HG02943 (cell line): Measurements from ENCODE around the gene ADAMTS17.

Experiments used
- ATAC-seq: cut with Tn5 transposase; IDR thresholded peaks from one replicate; pipeline ENCODE4 v1.9.1; 2021; ENCODE audit warnings: mild to moderate bottlenecking, low read depth, moderate library complexity; ENCODE audit not compliant: unreplicated experiment

ADAMTS17 gene

GRCh38 chr15:99963976-99964375, 377.8 kb downstream of the ADAMTS17 start:
- no peak for ATAC-seq

- no peak for ATAC-seq
Measured at GRCh38 chr15:99963096-99963825, 378.5 kb downstream of the ADAMTS17 start.

- ATAC-seq: no peak
Measured at GRCh38 chr15:99962006-99962561, 379.7 kb downstream of the ADAMTS17 start.

DNA sequence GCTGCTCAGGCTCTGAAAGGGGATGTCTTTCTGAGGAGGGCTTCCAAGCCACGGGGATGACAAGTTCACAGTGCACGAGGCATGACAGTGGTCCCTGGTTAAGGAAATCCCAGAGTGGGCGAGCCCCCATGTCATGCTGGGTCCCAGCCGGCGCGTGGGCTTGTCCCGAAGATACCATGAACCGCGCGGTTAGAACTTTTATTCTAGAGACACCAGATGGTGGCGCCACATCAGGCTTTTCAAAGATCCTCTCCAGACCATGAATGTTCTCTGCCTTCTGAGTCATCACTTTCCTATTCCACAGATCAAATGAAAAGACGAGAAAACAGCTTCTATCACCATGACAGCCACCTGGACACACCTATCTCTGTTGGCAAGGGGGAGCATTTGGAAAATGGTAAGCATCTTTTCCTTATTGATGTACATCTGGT, 380.7 kb downstream of the ADAMTS17 start:
- ATAC-seq: no peak

- ATAC-seq: no peak
Measured at GRCh38 chr15:99959326-99959725, 382.4 kb downstream of the ADAMTS17 start.

DNA sequence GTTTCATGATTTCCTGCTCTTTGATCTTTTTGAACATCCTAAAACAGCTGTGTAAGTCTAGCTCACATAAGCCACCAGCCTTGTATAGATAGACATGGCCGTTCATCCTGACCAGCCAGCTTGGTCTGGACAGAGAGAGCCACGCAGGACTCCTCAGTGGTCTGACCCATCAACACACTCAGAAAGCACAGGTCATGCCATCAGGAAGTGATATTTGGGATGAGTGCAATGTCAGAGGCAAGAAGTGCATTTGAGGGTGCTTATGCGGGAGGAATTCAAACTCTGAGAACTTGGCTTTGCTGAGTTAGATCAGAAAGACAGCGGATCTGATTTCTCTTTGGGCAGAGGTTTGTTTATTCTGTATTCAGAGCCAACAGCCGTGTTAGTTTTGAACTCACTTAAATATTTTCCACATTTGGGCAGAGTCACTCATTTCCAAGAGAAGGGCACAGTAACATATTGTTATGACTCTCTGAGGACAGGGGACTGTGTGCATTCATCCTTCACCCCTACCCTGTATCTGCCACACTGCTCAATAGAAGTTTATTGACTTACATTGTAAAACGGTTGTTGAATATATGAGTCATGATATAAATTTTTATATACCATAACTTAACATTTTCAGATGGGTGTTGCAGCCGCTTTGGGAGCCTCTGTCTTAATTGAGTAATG, 383.2 kb downstream of the ADAMTS17 start:
- no peak for ATAC-seq

DNA sequence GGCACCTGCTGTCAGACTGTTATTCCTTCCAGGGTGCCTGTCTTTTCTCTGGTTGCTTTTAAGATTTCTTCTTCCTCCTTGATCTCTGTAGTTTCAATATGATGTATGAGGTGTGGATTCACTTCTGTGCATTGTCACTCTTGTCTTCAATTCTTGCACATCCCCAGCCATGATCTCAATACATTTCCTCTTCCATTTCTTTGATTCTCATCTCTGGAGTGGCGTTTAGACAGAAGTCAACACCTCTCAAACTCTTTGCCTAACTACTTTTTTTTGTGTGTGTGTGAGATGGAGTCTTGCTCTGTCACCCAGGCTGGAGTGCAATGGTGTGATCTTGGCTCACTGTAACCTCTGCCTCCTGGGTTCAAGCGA, 384.1 kb downstream of the ADAMTS17 start:
- no peak for ATAC-seq

DNA sequence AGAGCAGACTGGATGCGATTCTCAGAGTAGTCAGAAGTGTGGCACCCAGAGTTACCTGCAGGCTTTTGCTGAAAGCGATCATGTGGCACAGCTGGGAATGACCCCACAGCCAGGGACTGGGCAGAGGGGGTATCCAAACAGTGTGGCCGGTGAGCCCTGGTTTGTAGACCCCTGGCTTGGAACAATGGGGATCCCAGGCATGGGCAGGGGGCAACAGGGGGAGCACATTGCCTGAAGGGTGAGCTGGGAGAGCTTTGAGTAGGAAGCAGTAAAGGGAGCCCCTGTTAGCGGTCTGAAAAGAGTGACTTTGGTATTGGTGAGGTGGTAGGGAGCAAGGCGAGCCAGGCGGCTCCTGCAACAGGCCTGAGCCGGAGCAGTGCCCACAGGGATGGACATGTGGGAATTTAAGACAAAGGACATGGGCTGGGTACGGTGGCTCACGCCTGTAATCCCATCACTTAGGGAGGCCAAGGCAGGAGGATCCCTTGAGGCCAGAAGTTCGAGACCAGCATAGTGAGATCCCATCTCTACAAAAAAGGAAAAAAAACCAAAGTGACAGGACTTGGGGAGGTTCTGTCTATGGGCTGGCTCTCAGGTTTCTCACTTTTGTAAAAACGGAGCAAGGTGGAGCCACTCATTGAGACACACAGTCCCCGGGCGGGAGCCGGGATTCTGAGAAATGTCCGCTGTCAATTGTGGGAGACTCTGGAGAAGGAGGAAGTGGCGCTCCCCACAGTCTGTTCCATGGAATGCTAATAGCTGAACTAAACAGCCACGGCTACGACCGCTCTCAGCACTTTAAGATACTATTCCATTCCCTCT, 384.7 kb downstream of the ADAMTS17 start:
- no peak for ATAC-seq

DNA sequence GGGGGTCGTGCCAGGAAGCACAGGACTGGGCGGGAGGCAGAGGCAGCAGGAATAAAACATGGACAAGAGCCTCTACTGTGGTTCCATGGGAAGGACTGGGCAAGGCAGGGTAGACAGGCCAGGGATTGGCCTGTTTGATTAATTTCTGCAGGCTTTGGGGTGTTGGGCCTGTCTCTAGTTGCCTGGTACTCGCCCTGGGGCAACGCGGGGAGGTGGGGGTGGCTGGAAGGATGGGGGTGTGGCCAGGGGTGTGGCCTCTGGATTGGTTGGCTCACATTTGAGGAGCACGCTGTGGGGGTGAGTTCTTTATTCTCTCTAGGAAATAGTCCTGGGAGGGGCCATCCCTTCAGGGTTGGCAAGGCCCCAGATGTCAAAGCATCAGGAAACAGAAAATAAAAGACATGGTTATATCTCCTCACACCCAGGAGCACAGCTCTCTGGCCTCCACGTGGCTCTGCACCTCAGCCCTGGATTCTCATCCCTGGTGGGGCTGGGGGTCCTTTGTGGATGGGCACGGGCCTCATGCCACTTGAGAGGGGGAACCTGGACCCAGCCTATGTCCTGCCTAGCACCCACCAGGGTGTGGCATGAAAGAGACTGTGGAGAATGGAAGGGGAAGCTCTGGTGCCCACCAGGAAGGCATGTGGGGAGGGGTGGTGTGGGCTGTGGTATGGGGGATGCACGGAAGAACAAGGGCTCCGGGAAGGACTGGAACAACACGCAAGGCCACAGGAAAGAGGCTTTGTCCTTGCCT, 385.6 kb downstream of the ADAMTS17 start:
- ATAC-seq: no peak

GRCh38 chr15:99955532-99955931, 386.2 kb downstream of the ADAMTS17 start:
- no peak for ATAC-seq

- no peak for ATAC-seq
Measured at GRCh38 chr15:99955181-99955525, 386.6 kb downstream of the ADAMTS17 start.

DNA sequence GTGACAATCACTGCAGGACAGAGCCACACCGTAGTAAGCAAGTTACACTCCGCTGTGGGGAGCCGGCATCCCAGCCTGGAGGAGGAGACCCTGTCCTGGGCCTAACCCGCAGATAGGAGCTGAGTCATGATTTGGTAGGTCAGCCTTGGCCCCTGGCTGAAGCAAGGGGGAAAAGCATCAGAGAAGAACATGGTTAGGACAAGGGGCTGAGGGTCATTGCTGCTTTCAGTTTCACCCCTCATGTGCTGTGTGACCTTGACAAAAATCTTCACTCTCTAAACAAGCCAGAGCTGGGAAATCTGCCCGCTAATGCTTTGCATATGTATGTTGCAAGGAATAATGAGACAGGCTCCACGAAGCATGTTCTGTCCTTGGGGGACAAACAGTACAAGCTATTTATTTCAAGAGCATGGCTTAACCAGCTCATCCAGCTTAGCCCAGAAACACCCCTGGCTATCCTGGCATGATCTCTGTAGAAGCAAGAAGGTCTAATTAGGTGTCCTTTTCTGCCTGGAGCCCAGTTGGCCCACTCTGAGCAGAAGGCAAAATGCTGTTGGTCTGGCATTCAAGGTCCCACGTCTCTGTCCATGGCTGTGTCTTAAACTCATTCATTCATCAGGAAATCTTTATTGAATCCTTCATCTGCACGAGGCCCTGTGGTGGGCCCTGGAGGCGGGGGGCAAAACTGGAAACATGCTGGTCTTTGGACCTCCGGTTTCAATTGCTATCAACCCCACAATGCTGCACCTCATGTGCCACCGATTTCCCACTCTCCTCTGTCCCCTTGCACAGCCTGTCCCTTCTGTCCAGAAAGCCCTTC, 387.2 kb downstream of the ADAMTS17 start:
- ATAC-seq: no peak

DNA sequence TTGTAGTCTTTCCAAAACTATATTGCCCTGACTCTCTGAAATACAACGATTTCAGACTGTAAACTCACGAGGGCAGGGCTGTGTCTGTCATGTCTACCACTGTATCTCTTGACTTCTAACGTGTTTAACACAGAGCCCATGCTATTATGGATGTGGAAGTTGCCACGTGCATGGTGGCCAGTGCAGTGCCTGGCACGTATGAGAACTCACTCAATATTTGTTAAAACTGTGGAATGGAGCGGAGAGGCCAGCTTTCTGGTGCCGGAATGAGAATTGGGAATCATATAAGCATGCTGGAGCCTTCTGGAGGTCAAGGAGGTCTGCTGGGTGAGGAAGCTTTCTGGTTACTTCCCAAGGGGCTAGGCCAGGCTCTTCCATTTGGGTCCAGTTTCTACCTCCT, 387.9 kb downstream of the ADAMTS17 start:
- no peak for ATAC-seq

DNA sequence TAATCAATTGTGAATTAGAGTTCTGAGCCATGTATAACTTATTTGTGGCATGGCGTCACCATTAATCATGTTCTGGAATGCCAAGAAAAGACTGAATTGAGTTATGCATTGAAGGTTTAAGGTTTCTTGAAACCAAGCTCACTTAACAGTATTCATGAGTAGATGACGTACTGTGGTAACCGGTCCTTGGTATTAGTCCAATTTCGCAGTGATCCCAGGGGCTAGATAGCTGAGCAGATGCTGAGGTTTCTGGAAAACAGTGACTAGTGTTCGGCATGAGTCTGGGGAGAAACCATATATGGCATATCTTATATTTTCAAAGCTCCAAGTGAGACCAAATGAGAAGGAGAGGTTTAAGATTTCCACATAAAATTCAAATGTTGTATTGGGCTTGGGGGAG, 390.3 kb downstream of the ADAMTS17 start:
- no peak for ATAC-seq

DNA sequence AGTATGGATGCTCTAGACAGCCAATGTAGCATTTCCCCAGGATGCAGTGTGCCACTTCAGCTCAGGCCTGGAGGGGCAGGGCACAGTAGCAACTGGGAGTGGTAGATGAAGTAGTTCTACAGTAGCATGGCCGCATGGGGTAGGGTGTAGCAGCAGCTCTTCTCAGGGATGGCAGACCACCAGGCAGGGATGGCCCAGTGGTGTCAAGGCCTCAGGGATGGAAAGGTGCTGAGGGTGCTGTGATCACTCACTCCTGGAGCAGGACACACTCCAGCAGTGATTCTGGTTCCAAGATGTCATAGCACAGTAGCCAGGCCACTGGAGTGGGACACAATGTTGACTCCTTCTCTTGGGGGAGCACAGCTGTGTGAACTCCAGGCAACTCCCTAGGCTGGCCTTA, 397.6 kb downstream of the ADAMTS17 start:
- ATAC-seq: no peak

GRCh38 chr15:99943466-99943865, 398.3 kb downstream of the ADAMTS17 start:
- ATAC-seq: no peak

DNA sequence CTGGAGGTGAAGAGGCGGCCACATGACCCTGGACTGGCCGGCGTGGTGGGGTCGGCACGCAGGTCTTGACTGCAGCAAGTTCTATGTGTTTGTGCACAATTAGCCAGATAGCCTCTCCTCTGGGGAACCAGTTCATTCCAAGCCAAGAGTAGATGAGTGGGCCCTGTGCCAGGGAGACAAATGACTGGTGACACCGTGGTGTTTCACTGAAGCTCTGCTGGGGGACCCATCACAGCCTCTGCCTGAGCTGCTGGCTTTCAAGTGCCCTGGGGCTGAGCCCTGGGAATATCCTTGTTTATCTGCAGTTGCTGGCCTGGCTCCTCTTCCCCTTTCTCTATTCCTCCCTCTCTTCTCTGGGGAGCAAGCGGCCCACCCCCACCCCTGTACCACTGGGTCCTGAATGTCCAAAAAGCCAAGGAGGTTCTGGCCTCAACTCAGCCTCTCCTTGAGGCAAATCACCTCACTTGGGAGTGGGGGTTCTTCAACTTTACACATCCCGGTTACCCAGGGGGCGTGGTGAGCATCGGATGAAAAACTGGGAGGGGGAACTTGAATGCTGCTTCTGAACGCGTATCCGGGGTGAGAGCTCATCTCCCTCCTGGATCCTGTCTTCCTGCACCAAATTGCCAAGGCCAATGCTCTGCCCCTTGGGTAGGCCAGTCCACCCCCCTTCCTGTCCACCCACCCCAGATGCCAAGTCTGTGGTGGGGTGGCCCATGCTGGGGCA, 408.9 kb downstream of the ADAMTS17 start:
- no peak for ATAC-seq

GRCh38 chr15:99931703-99932603, 409.8 kb downstream of the ADAMTS17 start:
- no peak for ATAC-seq
